HG03521 (cell line): Measurements from ENCODE around the gene SPDYE3.
"Not testable (repeated sequence)": the region's sequence is repeated elsewhere in the genome, so short reads cannot be mapped to it uniquely, and the experiment has no call there.

ENCODE experiments used
- ATAC-seq: cut with Tn5 transposase; IDR thresholded peaks from one replicate; pipeline ENCODE4 v1.9.1; 2021; ENCODE audit warnings: mild to moderate bottlenecking, moderate library complexity; ENCODE audit not compliant: unreplicated experiment

The SPDYE3 gene, protein sequence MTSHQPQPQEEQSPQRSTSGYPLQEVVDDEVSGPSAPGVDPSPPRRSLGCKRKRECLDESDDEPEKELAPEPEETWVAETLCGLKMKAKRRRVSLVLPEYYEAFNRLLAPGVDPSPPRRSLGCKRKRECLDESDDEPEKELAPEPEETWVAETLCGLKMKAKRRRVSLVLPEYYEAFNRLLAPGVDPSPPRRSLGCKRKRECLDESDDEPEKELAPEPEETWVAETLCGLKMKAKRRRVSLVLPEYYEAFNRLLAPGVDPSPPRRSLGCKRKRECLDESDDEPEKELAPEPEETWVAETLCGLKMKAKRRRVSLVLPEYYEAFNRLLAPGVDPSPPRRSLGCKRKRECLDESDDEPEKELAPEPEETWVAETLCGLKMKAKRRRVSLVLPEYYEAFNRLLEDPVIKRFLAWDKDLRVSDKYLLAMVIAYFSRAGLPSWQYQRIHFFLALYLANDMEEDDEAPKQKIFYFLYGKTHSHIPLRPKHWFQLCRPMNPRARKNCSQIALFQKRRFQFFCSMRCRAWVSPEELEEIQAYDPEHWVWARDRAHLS

DNA sequence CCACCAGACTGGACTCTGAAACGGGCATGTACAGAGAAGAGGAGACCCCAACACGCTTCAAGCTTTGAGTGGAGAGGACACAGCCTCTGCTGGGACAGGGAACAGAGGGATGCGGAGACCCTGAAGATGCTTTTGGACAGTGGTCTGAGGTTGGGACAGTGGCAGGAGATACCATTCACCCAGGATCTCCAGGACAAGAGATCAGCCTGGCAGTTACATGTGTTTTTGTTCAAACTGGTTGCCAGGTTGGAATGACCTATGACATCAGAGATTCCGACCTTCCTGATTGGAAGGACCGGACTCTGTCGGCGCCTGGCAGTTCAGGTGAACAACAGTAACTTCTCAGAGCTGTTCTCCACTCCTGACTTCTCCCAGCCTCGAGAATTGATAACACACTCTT lies at the start of gene SPDYE3:
SPDYE3 (plus strand) TSS at position 301 of the 400 bp plus-strand sequence. CDS start 184 bp downstream, outside the sequence.
- ATAC-seq = not testable (repeated sequence)

DNA sequence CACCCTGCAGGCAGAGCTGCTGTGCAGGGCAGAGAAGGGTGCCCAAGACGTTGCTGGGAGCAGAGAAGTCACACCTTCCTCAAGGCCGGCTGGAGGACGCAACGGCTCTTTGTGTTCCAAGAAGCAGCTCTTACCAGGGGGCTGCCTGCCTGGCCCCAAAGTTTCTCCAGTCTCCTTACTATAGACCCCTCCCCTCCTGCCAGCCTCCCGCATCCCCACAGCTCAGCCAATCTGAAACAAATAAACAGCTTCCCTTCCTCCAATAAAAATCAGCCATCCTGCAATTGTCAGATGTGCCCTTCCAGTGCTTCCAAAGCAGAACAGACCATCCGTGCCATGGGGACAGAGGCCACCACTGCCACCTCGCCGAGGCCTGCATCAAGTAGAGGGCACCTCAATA lies 47.5 kb upstream of the SPDYE3 start:
- not testable (repeated sequence) for ATAC-seq

DNA sequence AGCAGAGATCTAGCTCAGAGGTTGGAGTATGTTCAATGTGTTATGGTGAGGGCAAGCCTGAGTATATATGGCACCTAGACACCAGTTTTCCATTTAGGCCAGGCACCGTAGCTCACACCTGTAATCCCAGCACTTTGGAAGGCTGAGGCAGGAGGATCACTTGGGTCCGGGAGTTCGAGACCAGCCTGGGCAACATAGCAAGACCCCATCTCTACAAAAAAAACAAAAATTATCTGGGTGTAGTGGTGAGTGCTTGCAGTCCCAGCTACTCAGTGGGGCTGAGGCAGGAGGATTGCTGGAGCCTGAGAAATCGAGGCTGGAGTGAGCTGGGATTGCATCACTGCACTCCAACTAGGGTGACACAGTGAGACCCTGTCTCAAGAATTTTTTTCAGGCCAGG lies 44.6 kb upstream of the SPDYE3 start:
- not testable (repeated sequence) for ATAC-seq

DNA sequence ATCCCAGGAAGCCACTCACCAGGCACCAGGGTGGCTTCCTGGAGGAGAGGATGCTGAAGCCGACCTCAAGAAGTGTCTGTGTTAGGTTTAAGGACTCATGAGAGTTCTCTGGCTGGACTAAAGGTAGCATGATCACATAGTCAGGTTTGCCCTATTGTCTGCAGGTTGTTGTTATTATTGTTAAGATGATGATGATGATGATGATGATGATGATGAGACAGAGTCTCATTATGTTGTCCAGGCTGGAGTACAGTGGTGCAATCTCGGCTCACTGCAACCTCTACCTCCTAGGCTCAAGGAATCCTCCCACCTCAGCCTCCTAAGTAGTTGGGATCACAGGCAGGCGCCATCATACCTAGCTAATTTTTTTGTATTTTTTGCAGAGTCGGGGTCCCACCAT lies 43.3 kb upstream of the SPDYE3 start:
- not testable (repeated sequence) for ATAC-seq

DNA sequence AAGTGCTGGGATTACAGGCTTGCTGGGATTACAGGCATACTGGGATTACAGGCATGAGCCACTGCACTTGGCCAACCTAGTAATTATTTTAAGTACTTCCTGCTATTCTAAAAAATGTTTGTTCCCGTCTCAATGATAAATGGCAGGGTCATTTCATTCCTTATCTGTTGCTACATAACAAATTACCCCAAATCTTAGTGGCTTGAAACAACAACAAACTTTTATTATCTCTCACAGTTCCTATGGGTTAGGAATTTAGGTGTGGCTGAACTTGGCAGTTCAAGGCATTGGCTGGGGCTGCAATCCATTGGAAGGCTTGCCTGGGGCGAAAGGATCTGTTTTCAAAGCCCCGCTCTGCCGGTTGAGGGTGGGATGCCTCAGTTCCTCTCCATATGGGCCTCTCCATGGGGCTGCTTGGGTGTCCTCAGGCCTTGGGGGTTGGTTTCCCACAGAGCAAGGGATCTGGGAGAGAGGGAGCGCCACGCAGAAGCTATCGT lies 42.8 kb upstream of the SPDYE3 start:
- ATAC-seq = not testable (repeated sequence)

DNA sequence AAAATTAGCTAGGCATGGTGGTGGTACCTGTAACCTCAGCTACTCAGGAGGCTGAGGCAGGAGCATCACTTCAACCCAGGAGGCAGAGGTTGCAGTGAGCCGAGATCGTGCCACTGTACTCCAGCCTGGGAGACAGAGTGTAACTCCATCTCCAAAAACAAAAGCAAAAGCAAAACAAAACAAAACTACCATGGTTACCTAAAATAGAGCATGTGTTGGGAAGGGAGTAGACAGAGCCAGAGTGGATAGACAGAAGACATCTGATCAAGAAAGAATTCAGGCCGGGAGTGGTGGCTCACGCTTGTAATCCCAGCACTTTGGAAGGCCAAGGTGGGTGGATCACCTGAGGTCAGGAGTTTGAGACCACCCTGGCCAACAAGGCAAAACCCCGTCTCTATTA lies 41.7 kb upstream of the SPDYE3 start:
- not testable (repeated sequence) for ATAC-seq

DNA sequence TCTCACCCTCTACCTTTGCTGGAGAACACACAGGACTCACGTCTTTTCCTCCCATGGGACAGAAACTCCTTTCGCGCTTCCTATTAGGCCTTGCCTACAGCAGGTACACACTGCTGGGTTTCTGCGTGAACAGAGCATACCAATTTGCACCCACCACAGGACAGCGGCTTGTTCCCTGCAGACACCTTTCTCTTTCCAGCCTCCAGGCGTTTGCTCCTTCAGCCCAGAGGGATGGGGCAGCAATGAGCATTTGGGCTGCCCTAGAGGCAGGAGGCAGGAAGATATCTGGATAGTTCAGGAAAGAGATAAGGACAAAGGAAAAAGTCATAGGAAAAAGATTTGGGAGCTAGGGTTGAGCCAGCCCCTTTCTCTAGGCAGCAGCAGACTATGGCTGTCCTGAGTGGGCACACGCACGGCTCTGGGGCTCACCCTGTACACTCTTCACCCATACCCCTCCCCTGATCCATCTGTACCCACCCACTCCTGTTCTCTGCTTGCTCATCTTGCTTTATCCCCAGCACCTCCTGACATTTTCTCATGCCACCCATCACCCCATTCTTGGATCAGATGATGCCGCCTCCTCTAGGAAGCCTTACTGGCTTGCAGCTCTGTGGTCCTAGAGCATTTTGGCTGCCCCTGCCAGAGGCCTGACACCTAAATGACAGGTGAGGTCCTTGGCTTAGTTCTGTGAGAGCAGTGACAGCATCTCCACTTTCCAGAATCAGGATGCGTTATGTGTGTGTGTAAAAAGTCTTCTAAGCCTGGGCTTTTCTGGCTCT lies 40.7 kb upstream of the SPDYE3 start:
- ATAC-seq = no peak

DNA sequence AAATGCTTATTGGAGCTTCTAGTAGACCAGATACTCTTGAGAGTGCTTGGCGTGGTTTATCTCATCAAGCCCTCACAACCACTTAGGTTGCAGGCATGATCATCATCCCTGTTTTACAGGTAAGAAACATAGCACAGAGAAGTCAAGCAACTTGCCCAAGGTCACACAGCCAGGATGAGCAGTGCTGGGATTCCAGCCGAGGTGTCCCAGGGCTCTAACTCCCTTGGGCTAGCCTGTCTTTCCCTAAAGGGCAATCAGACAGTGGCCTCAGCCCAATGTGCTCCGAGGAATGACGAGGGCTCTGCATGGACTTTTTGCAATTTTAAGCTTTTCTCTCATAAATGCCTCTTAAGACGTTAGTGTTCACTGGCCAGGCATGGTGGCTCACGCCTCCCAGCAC lies 39.9 kb upstream of the SPDYE3 start:
- ATAC-seq = no peak

DNA sequence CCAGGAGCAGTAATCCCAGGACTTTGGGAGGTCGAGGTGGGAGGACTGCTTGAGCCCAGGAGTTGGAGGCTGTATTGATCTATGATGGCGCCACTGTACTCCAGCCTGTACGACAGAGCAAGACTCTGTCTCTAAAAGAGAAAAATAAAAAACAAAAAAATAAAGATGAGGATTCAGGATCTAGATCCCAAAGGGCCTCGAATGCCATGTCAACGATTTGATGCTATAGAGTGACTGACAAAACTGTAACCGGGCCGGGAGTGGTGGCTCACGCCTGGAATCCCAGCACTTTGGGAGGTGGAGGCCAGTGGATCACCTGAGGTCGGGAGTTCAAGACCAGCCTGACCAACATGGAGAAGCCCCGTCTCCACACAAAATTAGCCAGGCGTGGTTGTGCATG lies 38.6 kb upstream of the SPDYE3 start:
- not testable (repeated sequence) for ATAC-seq

DNA sequence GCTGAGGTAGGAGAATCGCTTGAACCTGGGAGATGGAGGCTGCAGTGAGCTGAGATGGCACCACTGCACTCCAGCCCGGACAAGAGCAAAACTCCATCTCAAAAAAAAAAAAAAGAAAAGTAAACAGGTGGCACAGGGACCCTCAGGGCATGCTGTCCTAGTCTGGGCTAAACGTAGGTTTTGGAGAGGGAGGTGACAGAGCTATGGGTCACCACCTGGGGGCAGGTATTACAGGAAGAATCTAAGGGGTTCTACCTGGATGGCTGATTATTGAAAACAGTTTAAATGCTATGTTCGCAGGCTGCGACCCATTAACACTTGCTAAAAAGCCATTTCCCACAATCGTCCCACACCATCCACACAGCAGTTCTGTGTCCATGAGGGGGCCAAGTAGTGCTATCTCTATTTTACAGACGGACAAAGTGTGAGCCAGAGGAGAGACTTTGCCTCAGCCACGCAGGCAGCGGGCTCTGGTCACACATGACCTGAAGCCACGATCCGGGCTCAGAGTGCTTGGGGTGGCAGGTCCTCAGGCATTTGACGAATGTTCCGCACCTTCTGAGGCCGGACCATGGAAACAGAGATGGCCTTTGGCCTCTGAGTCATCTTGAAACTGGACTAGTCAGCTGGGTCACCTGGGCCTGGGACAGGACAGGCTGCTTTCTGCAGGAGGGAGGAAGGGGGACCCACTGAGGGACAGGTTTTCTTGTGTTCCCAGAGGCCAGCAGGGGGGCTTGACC lies 38.0 kb upstream of the SPDYE3 start:
- not testable (repeated sequence) for ATAC-seq

DNA sequence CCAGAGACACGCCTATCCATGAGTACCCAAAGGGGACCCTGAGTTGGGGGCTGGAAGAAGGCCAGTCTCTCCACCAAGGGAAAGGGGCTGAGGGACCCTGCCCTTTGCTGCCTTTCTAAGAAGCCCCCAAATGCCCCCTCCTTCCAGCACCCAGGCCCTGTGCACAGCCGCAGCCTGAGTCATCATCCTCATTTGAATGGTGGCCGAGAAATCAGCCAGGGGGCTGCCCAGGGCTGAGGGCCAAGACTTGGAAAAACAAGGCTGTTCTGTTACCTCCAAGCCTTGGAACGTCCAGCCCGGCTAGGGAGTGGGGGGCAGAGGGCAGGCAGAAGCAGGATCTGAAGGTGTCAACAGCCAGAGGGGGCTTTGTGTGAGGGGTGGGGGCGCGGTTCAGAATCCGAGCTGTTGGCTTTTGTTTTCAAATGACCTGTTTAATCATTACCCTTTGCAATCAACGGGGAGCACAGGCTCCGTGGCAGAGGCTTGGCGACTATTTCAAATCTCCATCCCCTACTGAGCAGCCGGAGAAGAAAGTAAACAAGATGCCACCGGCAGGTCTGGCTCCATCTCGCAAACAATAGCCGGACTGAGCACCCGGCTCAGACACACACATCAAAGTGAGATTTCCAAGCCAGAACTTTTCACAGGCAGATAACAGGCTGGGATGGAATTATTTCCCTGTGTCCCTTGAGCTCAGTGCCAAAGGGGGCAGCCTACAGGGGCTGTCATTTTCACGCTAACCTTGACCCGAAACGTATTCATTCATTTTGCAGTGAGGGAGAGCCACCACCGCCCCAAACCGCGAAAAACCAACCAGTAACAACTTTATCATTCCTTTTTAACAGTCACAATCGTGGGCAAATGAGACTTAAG lies 37.2 kb upstream of the SPDYE3 start:
- ATAC-seq = not testable (repeated sequence)

DNA sequence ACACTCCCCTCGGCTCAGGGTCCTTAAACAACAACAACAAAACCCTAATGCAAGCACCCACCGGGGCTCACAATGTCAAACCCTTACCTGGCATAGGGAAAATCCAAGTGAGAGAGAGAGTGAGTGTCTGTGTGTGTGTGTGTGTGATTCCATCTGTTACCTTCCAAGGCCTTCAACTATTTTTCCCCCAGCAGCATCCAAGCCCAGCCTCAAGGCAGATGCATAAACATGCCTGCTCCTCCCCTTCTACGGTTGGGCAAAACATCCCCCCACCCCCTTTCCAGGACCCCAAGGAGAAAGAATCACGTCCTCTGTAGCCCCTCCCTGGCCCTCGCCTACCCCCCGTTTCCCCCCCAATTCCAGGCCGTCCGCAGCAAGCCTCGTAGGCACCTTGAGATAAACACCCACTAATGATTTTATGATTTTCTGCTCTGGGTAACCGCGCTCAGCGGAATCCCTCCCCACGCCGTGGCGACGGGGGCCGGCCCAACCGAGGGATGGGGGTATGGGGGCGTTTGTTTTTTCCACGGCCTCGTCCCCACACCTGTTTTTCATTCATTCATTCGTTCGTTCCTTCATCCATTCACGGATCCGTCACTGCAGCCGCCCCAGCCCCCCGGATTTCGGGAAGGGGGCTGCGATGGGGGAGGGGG lies 36.4 kb upstream of the SPDYE3 start:
- not testable (repeated sequence) for ATAC-seq

DNA sequence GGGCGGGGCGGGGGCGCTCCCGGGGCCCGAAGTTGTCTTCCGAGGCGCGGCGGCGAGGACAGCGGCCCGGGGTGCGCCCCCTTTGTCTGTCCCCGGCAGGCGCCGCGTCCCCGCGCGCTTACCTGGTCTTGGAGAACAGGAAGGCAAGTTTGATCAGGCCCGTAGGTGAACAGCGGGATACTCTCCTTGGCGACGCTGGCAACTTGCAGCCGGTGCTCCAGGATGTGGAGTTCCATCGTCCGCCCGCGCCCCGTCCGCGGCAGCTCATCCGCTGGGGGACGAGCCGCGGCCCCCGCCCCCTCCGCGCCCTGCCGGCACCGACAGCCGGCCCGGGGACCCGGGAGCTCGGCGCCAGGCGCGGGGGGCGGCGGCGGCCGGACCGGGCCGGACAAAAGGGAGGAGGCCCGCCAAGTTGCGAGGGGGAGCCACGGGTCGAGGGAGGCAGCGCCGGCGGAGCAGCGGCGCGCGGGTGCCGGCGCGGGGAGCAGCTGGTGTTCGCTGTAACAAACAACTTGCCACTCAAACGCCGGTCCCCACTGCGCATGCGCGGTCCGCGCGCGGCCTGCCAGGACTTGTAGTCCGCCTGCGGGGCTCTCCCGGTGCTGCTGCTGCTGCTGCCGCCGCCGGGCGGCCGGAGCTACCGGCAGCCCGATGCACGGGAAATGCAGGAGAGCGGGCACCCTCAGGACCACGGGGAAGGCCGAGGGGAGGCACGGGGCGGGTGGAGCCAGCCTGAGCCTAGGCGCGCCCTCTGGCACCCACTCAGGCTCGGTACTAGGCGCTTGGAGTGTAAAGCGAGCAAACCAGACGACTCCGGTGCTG lies 35.6 kb upstream of the SPDYE3 start:
- ATAC-seq = peak; percentile 91

DNA sequence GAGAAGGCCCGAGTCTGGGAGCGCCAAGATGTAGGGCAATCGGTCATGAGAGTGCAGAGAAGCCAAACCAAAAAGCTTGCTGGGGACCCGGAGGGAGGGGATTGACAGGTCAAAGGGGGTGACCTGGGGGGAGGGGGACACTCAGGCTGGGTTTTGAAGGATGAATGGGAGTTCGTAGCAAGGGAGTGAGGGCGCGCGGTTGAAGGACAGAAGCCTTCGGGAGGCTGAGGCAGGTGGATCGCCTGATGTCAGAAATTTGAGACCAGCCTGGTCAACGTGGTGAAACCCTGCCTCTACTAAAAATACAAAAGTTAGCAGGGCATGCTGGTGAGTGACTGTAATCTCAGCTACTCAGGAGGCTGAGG lies 35.0 kb upstream of the SPDYE3 start:
- ATAC-seq = not testable (repeated sequence)

DNA sequence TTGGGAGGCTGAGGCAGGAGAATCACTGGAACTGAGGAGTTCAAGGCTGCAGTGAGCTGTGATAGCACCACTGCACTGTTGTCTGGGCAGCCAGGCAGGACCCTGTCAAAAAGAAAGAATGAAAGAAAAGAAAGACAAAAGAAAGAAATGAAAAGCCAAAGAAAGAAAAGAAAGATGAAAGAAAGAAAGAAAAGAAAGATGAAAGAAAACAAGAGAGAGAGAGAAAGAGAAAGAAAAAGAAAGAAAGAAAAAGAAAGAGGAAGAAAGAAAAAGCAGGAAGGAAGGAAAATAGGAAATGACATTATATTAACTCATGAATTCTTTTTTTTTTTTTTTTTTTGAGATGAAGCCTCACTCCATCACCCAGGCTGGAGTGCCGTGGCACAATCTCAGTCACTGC lies 32.4 kb upstream of the SPDYE3 start:
- no peak for ATAC-seq

DNA sequence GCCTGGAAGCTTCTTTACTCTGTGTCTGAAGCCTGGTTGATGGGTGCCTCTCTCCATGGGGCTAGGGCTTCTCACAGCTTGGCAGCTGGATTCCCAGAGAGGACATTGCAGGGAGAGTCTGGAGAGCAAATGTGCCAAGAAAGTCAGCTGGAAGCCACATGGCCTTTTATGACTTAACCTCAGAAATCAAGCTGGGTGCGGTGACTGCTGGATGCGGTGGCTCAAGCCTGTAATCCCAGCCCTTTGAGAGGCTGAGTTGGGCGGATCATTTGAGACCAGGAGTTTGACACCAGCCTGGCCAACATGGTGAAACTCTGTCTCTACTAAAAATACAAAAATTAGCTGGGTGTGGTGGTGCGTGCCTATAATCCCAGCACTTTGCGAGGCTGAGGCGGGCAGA lies 31.4 kb upstream of the SPDYE3 start:
- not testable (repeated sequence) for ATAC-seq

DNA sequence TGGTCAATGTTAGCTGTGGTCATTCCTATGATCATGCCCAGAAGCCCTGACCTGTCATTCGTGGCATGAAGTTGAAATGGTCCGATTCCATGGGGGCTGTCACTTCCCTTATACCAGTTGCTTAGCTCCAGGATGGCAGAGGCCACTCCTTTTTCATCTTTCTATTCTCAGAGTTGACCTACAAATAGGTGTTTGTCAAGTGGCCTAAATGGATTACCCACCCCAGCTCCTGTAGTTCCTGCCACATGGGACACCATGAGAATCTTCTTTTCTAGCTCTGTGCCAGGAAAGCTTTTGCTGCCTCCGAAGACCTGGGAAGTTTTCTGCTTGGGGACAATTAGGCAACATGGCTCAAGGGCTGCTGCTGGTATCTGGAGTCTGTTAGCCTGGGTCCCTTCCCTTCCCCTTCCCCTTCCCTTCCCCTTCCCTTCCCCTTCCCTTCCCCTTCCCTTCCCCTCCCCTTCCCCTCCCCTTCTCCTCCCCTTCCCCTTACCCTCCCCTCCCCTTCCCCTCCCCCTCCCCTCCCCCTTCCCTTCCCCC lies 25.4 kb upstream of the SPDYE3 start:
- not testable (repeated sequence) for ATAC-seq

DNA sequence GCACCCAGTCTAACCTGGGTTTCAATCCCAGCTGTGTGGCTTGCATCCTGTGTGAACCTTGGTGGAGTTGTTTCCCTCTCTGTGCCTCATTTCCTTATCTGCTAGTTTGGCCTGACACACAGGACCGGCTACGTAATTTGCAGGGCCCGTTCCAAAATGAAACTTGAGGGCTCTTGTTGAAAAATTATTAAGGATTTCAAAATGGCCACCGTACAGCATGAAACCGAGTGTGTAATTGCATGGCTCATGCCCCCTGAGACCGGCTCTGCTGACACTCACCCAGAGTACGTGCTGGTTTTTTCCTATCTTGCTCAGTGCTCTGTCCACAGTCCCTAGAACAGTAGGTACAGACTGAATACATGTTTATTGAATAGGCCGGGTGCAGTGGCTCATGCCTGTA lies 24.4 kb upstream of the SPDYE3 start:
- ATAC-seq = not testable (repeated sequence)
